Right forelimb (tissue), 1 donor: Measurements from ENCODE around the gene ASCC2.

ENCODE experiments used
- DNase-seq: peaks from one replicate; pipeline ENCODE4 v3.0.0-alpha.2; 2018

The ASCC2 gene

GRCh38 chr22:29753808-29754657 lies 84.0 kb downstream of the ASCC2 start:
- DNase-seq, result no peak

GRCh38 chr22:29751669-29752068 lies 86.4 kb downstream of the ASCC2 start:
- no peak for DNase-seq

GRCh38 chr22:29750559-29751538 lies 87.2 kb downstream of the ASCC2 start:
- DNase-seq, result no peak

GRCh38 chr22:29750029-29750428 lies 88.0 kb downstream of the ASCC2 start:
- DNase-seq, result no peak

- DNase-seq, result no peak
Observed at GRCh38 chr22:29748248-29748893, 89.7 kb downstream of the ASCC2 start.

GRCh38 chr22:29747832-29748231 lies 90.2 kb downstream of the ASCC2 start:
- no peak for DNase-seq

GRCh38 chr22:29744902-29745301 lies 93.2 kb downstream of the ASCC2 start:
- DNase-seq, result no peak

- no peak for DNase-seq
Observed at GRCh38 chr22:29742326-29742725, 95.7 kb downstream of the ASCC2 start.

- no peak for DNase-seq
Observed at GRCh38 chr22:29741926-29742325, 96.1 kb downstream of the ASCC2 start.

- no peak for DNase-seq
Observed at GRCh38 chr22:29740216-29740615, 97.9 kb downstream of the ASCC2 start.

- no peak for DNase-seq
Observed at GRCh38 chr22:29739346-29739875, 98.7 kb downstream of the ASCC2 start.
